T47D (cell line): ENCODE results near the gene USP1.
A peak's percentile ranks its signal among the peaks of the same experiment; 100 is the strongest.

Source experiments
- DNase-seq, 2 experiments: peaks; one replicate each; pipeline versions ENCODE4 v3.0.0 to v3.0.0-alpha.2; 2011 to 2012; ENCODE audit warnings: low read depth in 1 of 2, low spot score in 1 of 2
- JUND ChIP-seq: IDR thresholded peaks from 2 replicates; pipeline ENCODE4 v1.6.1; 2012; ENCODE audit warnings: low read depth
- in situ Hi-C: cut with HindIII; loops from 2 replicates; pipeline ENCODE4 v1.10.0; 2016; ENCODE audit warnings: low sequenced_read_pairs, low pct_unique_long_range_greater_than_20kb

The USP1 gene, protein sequence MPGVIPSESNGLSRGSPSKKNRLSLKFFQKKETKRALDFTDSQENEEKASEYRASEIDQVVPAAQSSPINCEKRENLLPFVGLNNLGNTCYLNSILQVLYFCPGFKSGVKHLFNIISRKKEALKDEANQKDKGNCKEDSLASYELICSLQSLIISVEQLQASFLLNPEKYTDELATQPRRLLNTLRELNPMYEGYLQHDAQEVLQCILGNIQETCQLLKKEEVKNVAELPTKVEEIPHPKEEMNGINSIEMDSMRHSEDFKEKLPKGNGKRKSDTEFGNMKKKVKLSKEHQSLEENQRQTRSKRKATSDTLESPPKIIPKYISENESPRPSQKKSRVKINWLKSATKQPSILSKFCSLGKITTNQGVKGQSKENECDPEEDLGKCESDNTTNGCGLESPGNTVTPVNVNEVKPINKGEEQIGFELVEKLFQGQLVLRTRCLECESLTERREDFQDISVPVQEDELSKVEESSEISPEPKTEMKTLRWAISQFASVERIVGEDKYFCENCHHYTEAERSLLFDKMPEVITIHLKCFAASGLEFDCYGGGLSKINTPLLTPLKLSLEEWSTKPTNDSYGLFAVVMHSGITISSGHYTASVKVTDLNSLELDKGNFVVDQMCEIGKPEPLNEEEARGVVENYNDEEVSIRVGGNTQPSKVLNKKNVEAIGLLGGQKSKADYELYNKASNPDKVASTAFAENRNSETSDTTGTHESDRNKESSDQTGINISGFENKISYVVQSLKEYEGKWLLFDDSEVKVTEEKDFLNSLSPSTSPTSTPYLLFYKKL

DNA sequence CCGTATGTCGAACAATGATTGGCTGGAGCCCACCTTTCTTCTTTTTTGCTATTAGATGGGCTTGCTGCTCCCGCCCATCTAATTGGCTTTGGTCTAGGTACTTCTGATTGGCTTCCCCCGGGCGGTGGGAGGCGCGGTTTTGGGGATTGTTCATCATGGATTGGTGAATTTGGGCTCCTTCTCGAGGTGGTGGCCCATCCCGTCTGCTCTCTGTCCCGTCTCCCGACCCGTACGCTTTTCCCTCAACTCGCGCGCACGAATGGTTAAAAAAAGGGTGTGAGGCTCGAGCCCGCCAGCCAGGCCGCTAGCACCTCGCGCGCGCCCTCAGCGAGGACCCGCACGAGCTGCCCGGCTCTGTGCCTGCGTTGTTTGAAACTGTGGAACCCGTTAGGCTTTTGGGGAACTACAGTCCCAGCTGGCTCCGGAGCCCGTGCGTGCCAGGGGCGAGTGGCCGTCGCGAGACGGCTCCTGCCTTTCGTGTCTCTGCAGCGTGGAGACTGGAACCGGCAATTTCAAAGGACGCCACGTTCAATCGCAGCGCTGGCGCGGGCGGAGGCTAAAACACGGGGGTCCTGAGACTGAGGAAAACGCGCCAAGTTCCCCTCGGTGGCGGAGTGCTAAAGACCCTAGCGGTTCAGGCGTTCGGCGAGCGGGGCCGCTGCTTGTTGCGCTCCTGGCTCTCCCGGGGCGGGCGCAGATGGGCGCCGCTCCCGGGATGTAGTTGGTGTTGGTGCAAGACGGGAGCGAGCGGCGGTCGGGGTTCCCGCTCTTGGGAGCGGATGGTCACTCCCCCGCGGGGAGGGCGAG, at the start of gene USP1:
Gene USP1, plus strand, starts transcription at position 584 of the 807 bp plus-strand sequence. CDS start 2,819 bp downstream, outside the sequence.
- in situ Hi-C loops, result no loop called here
- peak; percentile 84 to 99 for DNase-seq
- TF ChIP-seq JUND, result no peak

- TF ChIP-seq JUND, result no peak
- no peak for DNase-seq
- in situ Hi-C loops, result no loop called here
These were observed 47.3 kb upstream of the USP1 start for GRCh38 chr1:62389531-62389930.

- DNase-seq, result no peak
- in situ Hi-C loops, result no loop called here
- TF ChIP-seq JUND, result no peak
These were observed 46.8 kb upstream of the USP1 start for GRCh38 chr1:62390071-62390470.

- TF ChIP-seq JUND, result no peak
- in situ Hi-C loops, result no loop called here
- peak in 1 of 2 experiments; percentile 10 for DNase-seq
These were observed 45.4 kb upstream of the USP1 start for GRCh38 chr1:62391369-62391971.

DNA sequence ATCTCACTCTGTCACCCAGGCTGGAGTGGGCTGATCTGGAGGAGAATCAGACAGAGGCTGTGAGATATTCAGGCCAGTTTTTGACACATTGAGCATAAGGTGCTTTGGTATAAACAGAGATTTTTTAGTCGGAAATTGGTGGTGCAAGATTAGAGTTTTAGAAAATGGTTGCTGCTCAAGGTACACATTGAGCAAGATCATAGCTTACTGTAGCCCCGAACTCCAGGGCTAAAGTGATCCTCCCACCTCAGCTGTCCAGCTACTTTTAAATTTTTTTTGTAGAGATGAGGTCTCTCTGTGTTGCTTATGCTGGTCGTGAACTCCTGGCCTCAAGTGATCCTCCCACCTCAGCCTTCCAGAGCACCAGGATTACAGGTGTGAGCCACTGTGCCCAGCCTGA, 43.9 kb upstream of the USP1 start:
- DNase-seq, result no peak
- TF ChIP-seq JUND, result no peak
- in situ Hi-C loops, result no loop called here

DNA sequence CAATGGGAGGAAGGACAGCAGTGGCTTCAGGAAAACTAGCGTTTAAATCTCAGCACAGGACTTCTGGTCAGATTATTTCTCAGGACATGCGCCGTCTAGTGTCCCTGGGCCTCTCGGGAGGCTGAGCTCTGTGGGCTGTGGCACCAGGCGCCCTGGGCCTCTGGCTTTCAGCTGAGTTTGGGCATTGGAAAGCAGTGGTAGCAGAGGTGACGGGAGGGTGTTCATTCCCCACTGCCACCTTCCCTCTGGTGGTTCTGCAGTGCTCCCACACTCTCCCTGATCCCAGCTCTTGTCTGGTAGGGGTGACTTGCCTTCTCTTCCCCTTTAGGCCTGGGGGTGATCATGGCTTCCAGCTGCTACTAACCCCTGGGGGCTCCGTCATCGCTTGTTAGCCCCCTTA, 42.2 kb upstream of the USP1 start:
- in situ Hi-C loops, result no loop called here
- DNase-seq, result no peak
- TF ChIP-seq JUND, result no peak

- no peak for TF ChIP-seq JUND
- in situ Hi-C loops, result no loop called here
- DNase-seq, result no peak
These were observed 41.6 kb upstream of the USP1 start for GRCh38 chr1:62395291-62395690.

DNA sequence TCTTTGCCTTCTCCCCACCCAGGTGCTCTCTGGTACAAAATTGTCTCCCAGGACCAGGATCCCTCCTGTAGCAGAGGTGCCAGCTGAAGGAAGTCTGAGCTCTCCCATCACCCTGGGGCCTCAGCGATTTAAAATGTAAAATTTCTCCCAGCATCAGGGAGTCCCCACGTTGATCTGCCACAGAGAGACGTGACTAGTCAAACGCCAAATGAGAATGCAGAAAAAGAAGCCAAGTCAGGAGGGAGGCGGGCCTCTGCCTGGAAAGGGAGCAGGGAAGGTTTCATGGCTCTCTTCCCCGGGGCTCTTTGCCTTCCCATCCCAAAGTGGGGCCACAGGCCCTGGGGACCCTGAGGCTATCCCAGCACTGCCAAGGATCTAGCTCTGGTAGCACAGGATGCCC, 40.0 kb upstream of the USP1 start:
- in situ Hi-C loops, result no loop called here
- TF ChIP-seq JUND, result no peak
- no peak for DNase-seq

GRCh38 chr1:62397301-62397700, 39.5 kb upstream of the USP1 start:
- no peak for TF ChIP-seq JUND

GRCh38 chr1:62398377-62398776, 38.5 kb upstream of the USP1 start:
- no peak for DNase-seq
- in situ Hi-C loops, result no loop called here
- no peak for TF ChIP-seq JUND

More at GRCh38 chr1:62397301-62397700, 39.5 kb upstream of the USP1 start:
- in situ Hi-C loops, result no loop called here
- DNase-seq, result no peak

GRCh38 chr1:62401034-62401760, 35.7 kb upstream of the USP1 start:
- in situ Hi-C loops, result no loop called here
- no peak for DNase-seq
- TF ChIP-seq JUND, result no peak
